ENCODE data around the gene CHML. TPM values are rescaled to one million over a fixed set of nuclear protein-coding genes. Genes with fewer than 3 reads are reported as not detected.
"Not testable (repeated sequence)": the region's sequence is repeated elsewhere in the genome, so short reads cannot be mapped to it uniquely, and the experiment has no call there.

The CHML gene, protein sequence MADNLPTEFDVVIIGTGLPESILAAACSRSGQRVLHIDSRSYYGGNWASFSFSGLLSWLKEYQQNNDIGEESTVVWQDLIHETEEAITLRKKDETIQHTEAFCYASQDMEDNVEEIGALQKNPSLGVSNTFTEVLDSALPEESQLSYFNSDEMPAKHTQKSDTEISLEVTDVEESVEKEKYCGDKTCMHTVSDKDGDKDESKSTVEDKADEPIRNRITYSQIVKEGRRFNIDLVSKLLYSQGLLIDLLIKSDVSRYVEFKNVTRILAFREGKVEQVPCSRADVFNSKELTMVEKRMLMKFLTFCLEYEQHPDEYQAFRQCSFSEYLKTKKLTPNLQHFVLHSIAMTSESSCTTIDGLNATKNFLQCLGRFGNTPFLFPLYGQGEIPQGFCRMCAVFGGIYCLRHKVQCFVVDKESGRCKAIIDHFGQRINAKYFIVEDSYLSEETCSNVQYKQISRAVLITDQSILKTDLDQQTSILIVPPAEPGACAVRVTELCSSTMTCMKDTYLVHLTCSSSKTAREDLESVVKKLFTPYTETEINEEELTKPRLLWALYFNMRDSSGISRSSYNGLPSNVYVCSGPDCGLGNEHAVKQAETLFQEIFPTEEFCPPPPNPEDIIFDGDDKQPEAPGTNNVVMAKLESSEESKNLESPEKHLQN
- 31.3 TPM for polyA plus RNA-seq (2013, experiment 1 of 4)
- 39.7 TPM for polyA plus RNA-seq (2013, experiment 2 of 4)
- polyA plus RNA-seq (2013, experiment 3 of 4) = 28.8 TPM
- 34.4 TPM for polyA plus RNA-seq (2013, experiment 4 of 4)

GRCh38 chr1:241640149-241640866 lies at the start of gene CHML, which contains the start of gene OPN3:
Gene CHML, minus strand, starts transcription at chr1:241640369. Its CDS starts 4,603 bp downstream, at chr1:241635766.
Gene OPN3, minus strand, starts transcription at chr1:241640369. Its CDS starts 115 bp downstream, at chr1:241640254.
- peak within 1 kb of the TSS; percentile 89 for H3K27ac ChIP-seq (ENCODE audit: insufficient read depth, low read depth, low read length, poor library complexity, severe bottlenecking)
- peaks cover 12% of the 10 kb centered on the region for H3K4me1 ChIP-seq (ENCODE audit: control insufficient read depth, insufficient read depth, low read length)
- H3K4me3 ChIP-seq (ENCODE audit: insufficient read depth, low read depth, low read length) = peak within 1 kb of the TSS; percentile 95
- no peaks in the 10 kb centered on the region for H3K9me3 ChIP-seq (ENCODE audit: control insufficient read depth, low read length)
- no peaks in the 10 kb centered on the region for H3K27me3 ChIP-seq (ENCODE audit: control insufficient read depth, insufficient read depth, low read length, poor library complexity, severe bottlenecking)
- H3K36me3 ChIP-seq (ENCODE audit: control insufficient read depth, insufficient read depth, low read length) = peaks cover 1% of the 10 kb centered on the region
- 5 to 6% methylated on average over 79 to 81 of the region's 81 CpGs for WGBS, 2 experiments

DNA sequence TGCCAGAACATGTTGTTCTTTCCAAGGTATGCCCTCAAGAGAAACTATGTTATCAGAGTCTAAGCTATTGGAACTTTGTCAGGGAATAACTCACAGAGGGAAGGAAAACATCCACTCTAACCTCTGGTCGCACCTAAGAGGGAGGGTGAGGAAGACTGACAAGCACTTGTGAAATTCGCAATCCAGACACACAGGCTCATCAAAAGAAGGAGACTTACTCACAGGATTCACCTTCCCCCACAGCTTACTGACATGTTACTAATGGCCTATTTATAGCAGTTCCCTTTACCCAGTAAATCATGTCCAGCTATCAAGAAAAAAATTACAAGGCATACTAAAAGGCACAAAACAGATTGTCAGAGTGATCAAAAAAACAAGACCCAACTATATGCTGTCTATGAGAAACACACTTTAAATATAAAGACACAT lies 48.8 kb upstream of the CHML start:
- WGBS, 2 experiments = 61 to 69% methylated on average over 2 of the region's 2 CpGs
- H3K27me3 ChIP-seq (ENCODE audit: control insufficient read depth, insufficient read depth, low read length, poor library complexity, severe bottlenecking) = no peaks in the 10 kb centered on the region
- H3K36me3 ChIP-seq (ENCODE audit: control insufficient read depth, insufficient read depth, low read length) = no peaks in the 10 kb centered on the region
- no peaks in the 10 kb centered on the region for H3K9me3 ChIP-seq (ENCODE audit: control insufficient read depth, low read length)
- no peak overlapping the region for H3K27ac ChIP-seq (ENCODE audit: insufficient read depth, low read depth, low read length, poor library complexity, severe bottlenecking)
- H3K4me3 ChIP-seq (ENCODE audit: insufficient read depth, low read depth, low read length) = no peak overlapping the region
- H3K4me1 ChIP-seq (ENCODE audit: control insufficient read depth, insufficient read depth, low read length) = no peaks in the 10 kb centered on the region

DNA sequence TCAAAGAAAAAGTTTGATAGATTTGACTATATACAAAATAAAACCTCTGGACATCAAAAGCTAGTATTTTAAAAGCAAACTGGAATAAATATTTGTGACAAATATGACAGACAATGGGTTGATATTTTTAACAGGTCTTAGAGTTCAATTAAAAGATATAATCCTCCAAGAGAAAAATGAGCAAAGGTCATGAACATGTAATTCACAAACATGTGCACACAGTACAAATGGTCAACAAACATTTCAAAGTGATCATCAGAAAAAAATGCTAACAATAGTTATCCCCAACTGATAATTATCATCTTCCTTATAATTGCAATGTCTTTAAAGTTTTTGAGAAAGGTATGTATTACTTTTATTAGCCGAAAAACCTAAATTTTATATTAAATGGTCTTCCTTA lies 43.9 kb upstream of the CHML start:
- Histone ChIP-seq H3K27me3 (ENCODE audit: control insufficient read depth, insufficient read depth, low read length, poor library complexity, severe bottlenecking) (no peaks in the 10 kb centered on the region), H3K27ac (ENCODE audit: insufficient read depth, low read depth, low read length, poor library complexity, severe bottlenecking) (no peak overlapping the region), H3K36me3 (ENCODE audit: control insufficient read depth, insufficient read depth, low read length) (no peaks in the 10 kb centered on the region), H3K4me3 (ENCODE audit: insufficient read depth, low read depth, low read length) (no peak overlapping the region), H3K9me3 (ENCODE audit: control insufficient read depth, low read length) (no peaks in the 10 kb centered on the region), H3K4me1 (ENCODE audit: control insufficient read depth, insufficient read depth, low read length) (no peaks in the 10 kb centered on the region)
- WGBS, 2 experiments = no CpG with 5 or more reads among the region's 1 CpG

DNA sequence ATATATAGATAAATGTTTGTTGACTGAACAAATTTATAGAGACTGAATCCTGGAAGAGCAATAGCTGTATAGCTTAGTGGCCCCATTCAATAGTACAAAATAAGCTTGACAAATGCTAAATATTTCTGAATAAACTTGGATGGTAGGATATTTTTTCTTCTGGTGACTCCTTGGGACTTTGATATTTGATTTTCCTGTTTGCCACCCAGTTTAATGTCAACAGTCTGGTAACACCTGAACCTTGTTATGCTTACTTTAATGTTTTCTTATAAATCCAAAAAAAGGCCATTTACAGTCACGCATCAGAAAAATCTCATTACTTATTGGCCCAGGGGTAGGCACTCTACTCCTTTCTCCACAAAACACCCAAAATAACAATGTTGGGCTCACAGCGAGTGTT lies 42.8 kb upstream of the CHML start:
- WGBS, 2 experiments = 94 to 100% methylated on average over 1 of the region's 2 CpGs
- Histone ChIP-seq H3K9me3 (ENCODE audit: control insufficient read depth, low read length) (no peaks in the 10 kb centered on the region), H3K4me3 (ENCODE audit: insufficient read depth, low read depth, low read length) (no peak overlapping the region), H3K4me1 (ENCODE audit: control insufficient read depth, insufficient read depth, low read length) (no peaks in the 10 kb centered on the region), H3K36me3 (ENCODE audit: control insufficient read depth, insufficient read depth, low read length) (no peaks in the 10 kb centered on the region), H3K27ac (ENCODE audit: insufficient read depth, low read depth, low read length, poor library complexity, severe bottlenecking) (no peak overlapping the region), H3K27me3 (ENCODE audit: control insufficient read depth, insufficient read depth, low read length, poor library complexity, severe bottlenecking) (no peaks in the 10 kb centered on the region)

- not testable (repeated sequence) for H3K36me3 ChIP-seq (ENCODE audit: control insufficient read depth, insufficient read depth, low read length); H3K9me3 ChIP-seq (ENCODE audit: control insufficient read depth, low read length); H3K27ac ChIP-seq (ENCODE audit: insufficient read depth, low read depth, low read length, poor library complexity, severe bottlenecking); H3K27me3 ChIP-seq (ENCODE audit: control insufficient read depth, insufficient read depth, low read length, poor library complexity, severe bottlenecking); H3K4me3 ChIP-seq (ENCODE audit: insufficient read depth, low read depth, low read length); H3K4me1 ChIP-seq (ENCODE audit: control insufficient read depth, insufficient read depth, low read length)
- WGBS, 2 experiments = 78 to 95% methylated on average over 3 to 4 of the region's 4 CpGs
Observed at GRCh38 chr1:241681861-241682448, 41.8 kb upstream of the CHML start.

DNA sequence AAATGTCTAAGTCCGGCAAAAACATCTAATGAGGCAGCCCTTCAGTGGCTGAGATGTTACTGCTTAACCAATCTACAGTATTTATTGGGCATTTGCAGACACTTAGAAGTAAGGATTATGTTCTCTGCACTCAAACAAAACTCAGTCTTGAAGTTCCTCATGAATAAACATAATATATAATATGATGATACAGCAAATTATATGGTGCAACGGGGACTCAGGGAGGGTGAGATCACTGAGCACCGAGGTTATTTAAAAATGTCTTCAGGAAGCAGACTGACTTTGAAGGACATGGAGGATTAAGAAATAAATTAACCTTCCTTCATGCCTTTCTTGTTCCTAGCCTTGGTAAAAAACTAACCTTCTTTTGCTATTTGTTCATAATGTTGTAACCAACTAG lies 39.8 kb upstream of the CHML start:
- Histone ChIP-seq H3K27ac (ENCODE audit: insufficient read depth, low read depth, low read length, poor library complexity, severe bottlenecking) (no peak overlapping the region), H3K4me3 (ENCODE audit: insufficient read depth, low read depth, low read length) (no peak overlapping the region), H3K27me3 (ENCODE audit: control insufficient read depth, insufficient read depth, low read length, poor library complexity, severe bottlenecking) (no peaks in the 10 kb centered on the region), H3K4me1 (ENCODE audit: control insufficient read depth, insufficient read depth, low read length) (no peaks in the 10 kb centered on the region), H3K36me3 (ENCODE audit: control insufficient read depth, insufficient read depth, low read length) (no peaks in the 10 kb centered on the region), H3K9me3 (ENCODE audit: control insufficient read depth, low read length) (no peaks in the 10 kb centered on the region)
- 82 to 98% methylated on average over 3 of the region's 3 CpGs for WGBS, 2 experiments

- Histone ChIP-seq H3K36me3 (ENCODE audit: control insufficient read depth, insufficient read depth, low read length) (no peaks in the 10 kb centered on the region), H3K9me3 (ENCODE audit: control insufficient read depth, low read length) (no peaks in the 10 kb centered on the region), H3K4me3 (ENCODE audit: insufficient read depth, low read depth, low read length) (no peak overlapping the region), H3K27me3 (ENCODE audit: control insufficient read depth, insufficient read depth, low read length, poor library complexity, severe bottlenecking) (no peaks in the 10 kb centered on the region), H3K27ac (ENCODE audit: insufficient read depth, low read depth, low read length, poor library complexity, severe bottlenecking) (no peak overlapping the region), H3K4me1 (ENCODE audit: control insufficient read depth, insufficient read depth, low read length) (no peaks in the 10 kb centered on the region)
- 93 to 96% methylated on average over 3 to 4 of the region's 4 CpGs for WGBS, 2 experiments
Observed at GRCh38 chr1:241679404-241679803, 39.2 kb upstream of the CHML start.

DNA sequence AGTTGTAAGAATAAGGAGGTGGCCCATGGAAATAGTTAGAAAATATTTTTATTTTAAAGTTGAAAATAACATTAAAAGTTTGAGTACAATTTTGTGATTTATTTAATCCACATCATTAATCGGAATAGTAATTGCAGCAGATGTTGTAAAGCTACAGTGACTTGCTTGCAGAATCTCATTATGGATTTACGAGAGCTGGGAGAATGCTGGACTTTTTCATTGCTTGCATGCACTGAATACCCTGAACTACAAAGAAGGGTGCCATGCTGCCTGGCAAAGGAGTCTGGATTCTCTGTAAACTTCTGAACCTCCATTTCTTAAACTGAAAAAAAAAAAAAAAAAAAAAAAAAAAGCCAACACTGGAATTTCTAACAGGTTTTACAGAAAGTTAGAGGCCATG lies 38.4 kb upstream of the CHML start:
- Histone ChIP-seq H3K4me3 (ENCODE audit: insufficient read depth, low read depth, low read length) (no peak overlapping the region), H3K27me3 (ENCODE audit: control insufficient read depth, insufficient read depth, low read length, poor library complexity, severe bottlenecking) (no peaks in the 10 kb centered on the region), H3K4me1 (ENCODE audit: control insufficient read depth, insufficient read depth, low read length) (no peaks in the 10 kb centered on the region), H3K36me3 (ENCODE audit: control insufficient read depth, insufficient read depth, low read length) (no peaks in the 10 kb centered on the region), H3K27ac (ENCODE audit: insufficient read depth, low read depth, low read length, poor library complexity, severe bottlenecking) (no peak overlapping the region), H3K9me3 (ENCODE audit: control insufficient read depth, low read length) (no peaks in the 10 kb centered on the region)
- WGBS, 2 experiments = 98 to 100% methylated on average over 2 of the region's 2 CpGs

- Histone ChIP-seq H3K27ac (ENCODE audit: insufficient read depth, low read depth, low read length, poor library complexity, severe bottlenecking) (no peak overlapping the region), H3K9me3 (ENCODE audit: control insufficient read depth, low read length) (no peaks in the 10 kb centered on the region), H3K4me3 (ENCODE audit: insufficient read depth, low read depth, low read length) (no peak overlapping the region), H3K27me3 (ENCODE audit: control insufficient read depth, insufficient read depth, low read length, poor library complexity, severe bottlenecking) (no peaks in the 10 kb centered on the region), H3K36me3 (ENCODE audit: control insufficient read depth, insufficient read depth, low read length) (no peaks in the 10 kb centered on the region), H3K4me1 (ENCODE audit: control insufficient read depth, insufficient read depth, low read length) (no peaks in the 10 kb centered on the region)
- 87 to 93% methylated on average over 5 of the region's 5 CpGs for WGBS, 2 experiments
Observed at GRCh38 chr1:241677201-241677600, 37.0 kb upstream of the CHML start.

All from ectodermal cell (in vitro differentiated cells).